GM19455 (cell line): ENCODE results near the gene RELN.

Source experiments
- ATAC-seq: cut with Tn5 transposase; IDR thresholded peaks from one replicate; pipeline ENCODE4 v1.9.1; 2021; ENCODE audit not compliant: unreplicated experiment

Gene RELN

DNA sequence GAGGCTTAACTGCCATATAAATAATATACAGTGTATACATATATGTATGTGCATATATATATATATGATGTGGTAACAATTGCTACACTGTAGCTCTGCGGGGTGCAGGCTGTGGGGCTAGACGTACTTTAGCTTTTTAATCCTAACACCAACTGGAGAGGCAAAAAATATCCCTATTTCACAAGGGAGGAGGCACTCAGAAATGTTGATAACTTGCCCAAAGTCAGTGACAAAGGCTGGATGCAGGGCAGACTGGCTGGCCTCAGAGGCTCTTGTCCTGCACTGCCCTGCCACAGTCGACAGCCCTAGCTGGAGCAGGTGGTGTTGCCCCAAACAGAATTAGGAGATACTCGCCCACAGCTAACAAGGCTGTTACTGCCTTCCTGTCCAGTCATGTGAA lies 1.5 kb upstream of the RELN start:
- ATAC-seq: no peak

DNA sequence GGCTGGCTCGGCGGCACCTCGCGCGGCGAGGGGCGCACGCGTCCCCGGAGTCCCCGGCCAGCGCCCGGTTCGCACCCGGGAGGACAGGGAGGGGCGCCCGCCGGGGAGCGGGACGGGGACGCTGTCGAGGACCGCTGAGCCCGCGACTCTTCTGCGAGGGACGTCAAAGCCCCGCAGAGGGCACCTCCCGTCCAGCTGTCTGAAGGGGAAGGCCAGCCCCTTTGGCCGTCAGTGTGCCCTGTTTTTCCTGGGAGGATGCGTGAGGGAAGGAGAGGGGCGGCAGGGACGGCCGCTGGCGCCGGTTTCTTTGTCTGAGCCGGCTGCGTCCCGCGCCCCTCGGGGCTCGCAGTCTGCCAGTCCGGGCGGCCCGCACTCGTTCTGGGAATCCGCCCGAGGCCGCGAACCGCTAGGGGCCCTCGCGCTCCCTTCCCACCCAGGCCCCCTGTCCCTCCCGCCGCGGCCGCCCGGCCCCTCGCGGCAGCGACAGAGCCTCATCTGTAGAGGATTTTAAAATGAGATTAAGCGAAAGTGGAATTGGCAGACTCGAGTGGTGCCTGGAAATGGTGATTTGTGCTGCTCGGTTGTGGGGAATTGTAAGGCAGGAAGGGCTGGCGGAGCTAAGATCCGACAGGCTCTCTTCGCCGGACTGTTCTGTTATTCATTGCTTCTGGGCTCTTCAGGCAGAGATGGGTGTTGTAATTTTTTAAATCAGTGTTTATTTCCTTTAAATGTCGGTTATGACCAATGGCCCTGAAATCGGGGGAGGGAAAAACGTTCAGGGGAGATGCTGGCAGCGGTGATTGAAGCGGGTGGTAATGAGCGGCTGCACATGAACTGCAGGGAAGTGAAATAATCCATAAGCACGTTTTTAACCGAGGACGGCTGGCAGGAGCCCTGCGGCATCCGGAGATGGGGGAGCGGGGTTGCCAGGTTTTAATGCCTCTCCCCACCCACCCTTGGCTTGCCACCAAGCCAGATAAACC lies 618 bp upstream of the RELN start:
- no peak for ATAC-seq

DNA sequence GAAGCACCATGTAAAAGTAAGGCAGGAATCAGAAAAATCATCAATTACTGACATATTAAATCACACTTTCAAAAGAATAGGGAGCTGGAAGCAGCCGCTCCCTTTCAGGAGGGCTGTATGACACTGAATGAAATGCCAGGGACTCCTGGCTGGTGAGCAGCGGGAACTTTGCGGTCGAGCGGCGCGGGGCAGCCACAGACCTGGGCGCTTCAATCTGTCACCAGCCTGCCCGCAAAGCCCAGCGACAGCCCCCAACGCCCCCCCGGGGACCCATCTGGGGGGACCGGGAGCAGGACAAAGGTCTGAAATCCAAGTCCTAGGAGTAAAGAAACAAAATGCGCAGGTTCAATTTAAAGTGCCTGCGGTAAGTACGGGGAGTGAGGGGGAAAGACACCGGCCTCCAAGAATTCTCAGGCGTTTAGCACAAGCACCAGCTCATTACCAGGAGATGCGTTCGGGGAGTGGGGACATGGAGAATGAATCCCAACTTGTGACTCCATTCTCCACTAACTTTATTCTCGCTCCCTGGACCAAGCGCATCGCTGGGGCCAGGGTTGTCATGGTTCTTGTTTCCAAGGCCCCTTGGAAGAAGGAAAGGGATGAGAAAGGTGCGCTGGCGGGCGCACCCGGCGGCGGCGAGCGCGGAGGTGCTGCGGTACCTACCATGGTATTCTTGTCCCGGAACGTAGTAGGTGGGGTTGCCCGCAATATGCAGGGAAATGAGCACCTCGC lies 824 bp downstream of the RELN start:
- ATAC-seq: no peak

DNA sequence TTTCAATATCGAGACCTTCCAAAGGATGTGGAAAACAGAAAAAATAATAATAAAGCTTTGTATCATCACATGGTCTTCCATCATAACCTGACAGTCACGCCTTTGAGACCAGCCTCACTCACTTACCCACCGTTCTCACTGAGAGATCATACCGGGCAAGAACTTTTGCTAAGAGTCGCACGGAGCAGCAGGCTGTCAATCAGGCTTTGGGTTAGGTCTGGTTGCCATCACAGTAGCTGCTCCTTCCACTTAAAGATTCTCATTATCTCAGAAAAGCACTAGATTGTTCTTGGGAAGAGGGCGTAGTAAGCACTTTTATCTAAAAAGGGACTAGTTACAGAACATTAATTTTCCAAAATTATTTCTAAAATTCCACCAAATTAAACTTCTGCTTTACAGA lies 2.0 kb downstream of the RELN start:
- ATAC-seq: no peak

DNA sequence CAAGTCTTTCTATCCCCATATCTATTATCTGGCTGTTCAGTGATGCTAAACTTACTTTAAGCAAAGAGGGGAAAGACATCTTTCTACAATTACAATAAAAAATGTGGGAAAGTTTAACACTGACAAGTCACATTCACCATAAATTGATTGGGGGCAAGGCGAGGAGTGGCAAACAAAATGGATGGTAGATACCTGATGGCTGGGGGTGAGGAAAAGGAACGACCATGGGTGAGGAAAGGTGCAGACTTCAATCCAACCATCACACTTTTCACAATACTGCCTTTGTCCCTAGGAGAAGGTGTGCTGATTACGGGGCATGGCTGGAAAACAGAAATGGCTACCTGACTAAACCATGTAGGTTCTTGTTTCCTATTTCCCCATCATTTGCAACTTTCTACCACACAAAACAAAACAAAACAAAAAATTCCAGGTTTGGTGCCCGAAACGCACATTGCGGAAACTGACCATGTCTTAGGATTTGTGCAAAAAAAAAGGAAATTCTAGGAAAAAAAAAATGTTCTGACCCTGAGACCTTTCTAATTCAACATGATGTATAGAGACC lies 3.8 kb downstream of the RELN start:
- ATAC-seq: no peak

DNA sequence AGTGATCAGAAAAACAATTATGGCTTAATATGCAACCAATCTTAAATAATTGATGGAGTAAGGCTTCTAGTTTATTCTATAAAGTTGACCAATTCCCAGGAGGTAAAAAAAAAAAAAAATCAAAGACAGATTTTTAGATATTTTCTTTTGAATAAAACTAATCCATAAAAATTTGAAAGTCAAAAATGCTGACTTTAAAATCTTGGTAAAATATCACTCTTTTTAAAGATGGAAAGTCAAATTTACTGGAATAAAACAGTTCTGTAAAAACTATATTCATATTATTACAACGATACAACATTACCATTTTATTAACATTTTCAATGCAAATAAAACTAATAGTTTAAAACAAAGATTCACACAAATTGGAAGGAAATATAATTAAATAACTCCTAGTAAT lies 5.4 kb downstream of the RELN start:
- no peak for ATAC-seq

DNA sequence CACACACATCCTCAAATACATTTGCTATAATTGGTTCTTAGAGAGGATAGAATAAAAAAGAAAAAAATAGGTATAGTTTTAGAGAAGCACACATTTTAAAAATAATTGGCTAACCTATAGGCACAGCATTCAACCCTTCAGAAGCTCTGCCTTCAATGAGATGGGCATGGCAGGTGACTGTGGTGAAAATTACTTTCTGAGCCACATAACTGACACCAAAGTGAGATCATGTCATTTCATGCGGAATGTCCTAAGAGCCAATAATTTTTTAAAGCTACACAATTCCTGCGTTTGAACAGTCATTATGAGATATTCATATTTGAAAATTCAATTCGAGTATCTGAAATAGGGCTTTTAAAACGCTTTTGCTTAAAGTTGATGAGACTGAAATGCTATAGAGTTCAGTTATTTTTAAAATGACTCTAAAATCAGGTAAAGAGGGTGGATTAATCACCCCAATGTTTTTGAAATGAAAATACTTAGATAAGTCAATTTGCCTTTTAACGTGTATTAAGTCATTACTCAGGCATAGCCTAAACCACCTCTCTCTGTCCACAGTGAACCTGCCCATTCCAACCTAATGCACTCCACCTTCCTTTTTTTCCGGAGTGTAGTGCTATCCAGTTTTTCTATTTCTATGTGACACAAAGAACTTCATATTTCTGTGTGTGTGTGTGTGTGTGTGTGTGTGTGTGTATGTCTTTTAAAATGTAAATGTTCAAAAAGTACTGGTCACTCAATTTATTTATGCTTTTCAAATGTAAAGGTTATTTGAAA lies 6.1 kb downstream of the RELN start:
- no peak for ATAC-seq

DNA sequence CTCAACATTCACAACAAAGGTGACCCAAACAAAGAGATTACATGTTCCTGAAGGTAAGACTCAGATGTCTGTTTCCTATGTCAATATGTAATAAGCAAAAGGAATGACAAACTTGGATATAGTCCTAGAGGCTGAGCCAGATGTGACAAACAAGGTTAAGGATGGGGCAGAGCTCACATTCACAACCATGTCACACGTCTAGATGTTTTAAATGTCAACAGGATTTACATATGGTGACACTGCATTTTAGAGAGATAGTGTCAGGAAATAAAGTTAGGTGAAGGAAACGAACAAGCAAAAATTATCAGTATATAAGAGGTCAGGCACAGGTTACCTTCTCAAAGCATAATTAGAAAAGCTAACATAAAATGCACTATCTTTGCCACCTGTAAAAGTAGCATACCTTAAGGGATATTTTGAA lies 8.4 kb downstream of the RELN start:
- no peak for ATAC-seq

DNA sequence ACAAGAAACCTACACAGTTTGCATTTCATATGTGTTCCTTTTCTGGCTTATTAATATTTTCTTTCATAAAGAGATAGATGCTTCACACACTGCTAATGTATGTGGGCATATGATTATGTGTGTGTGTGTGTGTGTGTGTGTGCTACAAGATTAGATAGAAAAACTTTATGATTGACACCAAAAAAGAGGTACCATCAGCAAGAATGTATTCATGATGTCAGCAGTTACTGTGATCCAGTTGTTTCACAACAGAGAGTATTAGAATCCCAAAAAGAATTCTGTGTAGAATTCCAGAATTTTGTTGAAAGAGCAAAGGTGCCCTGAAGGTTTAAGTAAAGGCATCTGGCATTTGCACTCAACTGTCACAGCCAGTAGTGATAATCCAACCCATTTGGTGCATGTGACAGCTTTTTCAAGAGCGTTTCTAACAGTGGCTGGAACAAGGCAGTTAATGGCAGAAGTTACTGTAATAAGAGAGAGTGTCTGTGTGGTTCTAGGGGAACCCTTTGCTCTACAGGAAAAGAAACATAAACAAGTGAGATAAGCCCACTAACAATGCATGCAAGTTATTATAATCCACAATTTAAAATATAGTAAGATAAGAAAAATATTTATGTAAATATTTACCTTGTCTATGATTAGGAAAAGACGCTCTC lies 16.6 kb downstream of the RELN start:
- no peak for ATAC-seq

DNA sequence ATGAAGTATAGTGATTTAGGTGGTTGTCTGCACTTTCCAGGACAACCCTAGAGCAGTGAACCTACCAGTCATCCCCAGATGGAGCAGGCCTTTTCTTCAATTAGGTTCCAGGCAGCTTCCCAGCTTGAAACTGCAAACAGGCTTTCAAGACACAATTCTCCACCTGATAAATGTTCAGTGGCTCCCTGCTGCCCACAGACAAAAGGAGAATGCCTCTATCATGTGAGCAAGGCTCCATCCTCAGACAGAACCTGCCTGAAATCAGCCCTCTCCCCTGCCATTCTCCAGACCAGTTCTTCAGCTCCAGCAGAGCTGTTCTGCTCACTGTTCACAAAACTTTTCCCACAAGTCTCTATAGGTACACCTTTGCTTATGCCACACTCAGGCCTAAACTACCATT lies 22.1 kb downstream of the RELN start:
- no peak for ATAC-seq

DNA sequence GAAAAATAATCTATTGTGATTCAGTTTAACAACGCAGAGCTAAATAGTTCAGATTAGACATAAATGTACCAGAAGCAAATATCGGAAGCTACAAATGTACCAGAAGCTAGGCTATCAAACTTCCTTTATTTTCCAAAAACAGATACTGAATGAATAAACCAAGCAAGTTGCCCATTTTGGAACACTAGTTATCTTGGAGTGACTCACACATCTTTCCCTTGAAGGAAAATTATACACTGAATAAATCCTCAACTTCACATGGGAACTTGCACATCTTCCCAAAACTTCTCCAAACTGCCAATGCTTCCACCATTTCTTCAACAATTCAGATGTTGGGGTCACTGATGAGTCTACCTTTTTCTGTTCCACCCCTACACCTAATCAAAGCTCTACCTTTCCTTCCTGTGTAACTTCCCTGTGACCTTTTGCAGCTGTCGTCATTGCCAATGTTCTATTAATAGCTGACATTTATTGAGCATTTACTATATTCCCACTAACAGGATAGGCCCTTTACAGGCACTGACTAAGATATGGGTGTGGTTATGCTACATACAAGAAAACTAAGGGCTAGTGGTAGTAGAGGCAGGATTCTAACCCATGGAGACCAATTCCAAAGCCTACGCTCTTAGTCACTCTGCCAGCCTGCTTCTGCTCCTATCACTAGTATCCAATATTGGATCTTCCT lies 22.7 kb downstream of the RELN start:
- ATAC-seq: no peak

DNA sequence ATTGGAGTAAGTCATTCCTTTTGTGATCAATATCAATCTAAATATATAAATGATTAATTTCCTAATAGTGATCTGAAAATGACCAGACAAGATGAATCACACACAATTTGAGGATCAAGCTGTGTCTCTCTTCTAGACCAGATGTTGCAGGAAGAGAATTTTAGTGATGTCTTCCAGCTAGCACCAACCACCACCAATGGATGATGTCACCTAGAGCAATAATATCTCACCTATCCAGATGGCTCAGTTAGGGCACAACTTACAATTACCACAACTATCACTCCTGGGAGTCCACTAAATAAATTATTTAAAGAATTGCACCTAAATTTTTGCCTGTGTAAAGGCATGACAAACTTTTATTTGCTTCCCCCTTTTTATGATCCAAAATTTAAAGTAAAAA lies 25.2 kb downstream of the RELN start:
- ATAC-seq: no peak

DNA sequence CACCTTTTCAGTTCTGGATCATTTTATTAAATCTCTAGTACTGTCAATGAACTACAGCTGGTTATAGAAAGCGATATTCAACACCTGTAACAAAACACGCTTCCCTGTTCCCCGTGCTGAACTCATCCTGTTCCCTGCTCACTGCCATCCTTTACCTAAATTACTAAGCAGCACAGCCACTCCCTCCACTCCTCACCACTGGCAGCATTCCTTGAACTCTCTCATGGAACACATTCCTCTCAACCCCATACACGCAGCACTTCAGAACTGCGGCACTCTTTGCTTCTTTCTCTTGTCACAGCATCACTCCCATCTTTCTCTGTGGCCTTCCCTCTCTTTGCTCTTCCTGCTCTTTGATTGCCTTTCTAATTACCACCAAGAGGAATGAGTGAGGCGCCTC lies 27.4 kb downstream of the RELN start:
- no peak for ATAC-seq

DNA sequence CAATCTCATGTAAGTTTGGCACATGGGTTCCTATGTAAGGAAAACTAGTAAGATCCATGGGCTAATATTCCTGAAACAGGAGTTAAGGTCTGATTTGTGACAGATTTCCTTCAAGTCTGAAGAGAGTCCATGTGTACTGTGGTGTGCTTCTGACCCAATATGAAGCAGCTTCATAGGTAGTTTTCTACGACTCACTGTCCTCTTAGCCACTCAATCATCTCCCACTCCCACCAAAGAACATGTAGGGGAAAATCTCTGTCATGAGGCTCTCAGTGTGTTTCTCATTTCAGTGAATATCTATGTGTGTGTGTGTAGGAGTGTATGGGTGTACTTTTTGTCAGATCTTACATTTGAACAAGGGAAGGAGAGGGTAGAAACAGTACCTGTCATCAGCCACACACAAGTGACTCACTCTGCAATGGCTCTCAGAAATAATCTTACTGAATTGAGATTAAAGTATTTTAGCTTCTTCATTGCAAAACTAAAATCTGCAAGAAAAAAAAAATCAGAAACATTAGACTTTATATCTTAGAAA lies 31.1 kb downstream of the RELN start:
- no peak for ATAC-seq

DNA sequence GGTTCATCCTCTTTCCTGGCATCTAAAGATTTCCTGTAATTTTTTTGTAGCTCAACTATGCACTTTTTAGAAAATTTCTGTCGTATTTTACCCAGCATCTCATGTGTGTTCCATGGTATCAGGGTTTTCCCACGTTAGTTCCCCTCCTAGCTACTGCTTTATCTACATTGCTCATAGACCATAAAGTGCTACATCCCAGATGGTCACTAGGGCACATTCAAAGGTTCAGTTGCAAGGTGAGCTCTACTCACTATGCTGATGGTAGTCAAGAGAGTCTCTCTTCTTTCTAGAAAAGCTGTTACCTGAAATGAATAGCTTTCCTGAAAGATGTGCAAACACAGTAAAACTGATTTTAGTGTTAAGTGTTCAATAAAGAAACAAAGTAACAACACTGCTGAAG lies 33.5 kb downstream of the RELN start:
- no peak for ATAC-seq

DNA sequence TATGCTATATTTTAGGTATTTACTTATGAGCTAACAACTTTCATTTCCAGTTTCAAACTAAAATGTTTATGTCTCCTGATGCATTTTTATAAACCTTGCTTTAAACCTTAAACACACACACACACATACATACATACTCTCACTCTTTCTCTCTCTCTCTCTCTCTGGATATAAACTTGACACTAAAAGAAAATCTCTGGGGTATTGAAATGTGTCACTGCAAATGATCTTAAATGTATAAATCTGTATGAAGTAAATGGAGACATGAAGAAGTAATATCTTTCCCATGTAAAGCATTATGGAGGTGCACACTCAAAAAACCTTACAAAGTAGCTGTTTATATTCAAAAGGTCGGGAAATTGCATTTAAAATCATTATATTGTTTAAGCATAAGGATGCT lies 37.0 kb downstream of the RELN start:
- ATAC-seq: no peak

DNA sequence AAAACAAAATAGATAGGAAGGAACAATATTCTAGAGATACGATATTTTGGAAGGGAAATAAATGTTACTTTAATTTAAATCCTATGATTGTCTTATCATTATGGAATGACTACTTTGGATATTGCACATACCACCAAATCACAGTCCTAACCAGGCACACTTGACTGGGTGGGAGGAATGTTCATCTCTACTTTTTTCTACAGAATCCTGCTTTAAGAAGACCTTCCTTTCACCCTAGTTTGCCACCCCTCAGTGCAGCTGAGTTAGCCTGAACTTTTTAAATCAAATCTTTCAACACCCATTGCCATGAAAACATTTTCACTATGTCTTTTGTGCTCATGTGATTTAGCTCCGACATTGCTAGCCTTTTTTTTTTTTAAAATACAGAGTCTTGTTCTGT lies 38.1 kb downstream of the RELN start:
- ATAC-seq: no peak

DNA sequence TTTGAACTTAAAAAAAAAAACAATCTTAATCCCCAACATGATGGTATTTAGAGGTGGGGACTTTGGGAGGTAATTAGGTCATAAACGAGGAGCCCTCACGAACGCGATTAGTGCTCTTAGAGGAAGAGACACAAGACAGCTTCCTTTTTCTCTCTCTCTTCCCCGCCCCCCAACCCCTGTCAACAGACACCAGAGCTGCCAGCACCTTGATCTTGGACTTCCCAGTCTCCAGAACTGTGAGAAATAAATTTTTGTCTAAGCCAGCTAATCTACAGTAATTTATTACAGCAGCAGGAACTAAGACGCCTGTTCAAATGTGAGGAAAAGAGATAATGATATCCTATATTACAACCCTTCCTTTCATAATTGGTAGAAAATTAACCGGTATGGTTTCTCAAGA lies 40.1 kb downstream of the RELN start:
- no peak for ATAC-seq

DNA sequence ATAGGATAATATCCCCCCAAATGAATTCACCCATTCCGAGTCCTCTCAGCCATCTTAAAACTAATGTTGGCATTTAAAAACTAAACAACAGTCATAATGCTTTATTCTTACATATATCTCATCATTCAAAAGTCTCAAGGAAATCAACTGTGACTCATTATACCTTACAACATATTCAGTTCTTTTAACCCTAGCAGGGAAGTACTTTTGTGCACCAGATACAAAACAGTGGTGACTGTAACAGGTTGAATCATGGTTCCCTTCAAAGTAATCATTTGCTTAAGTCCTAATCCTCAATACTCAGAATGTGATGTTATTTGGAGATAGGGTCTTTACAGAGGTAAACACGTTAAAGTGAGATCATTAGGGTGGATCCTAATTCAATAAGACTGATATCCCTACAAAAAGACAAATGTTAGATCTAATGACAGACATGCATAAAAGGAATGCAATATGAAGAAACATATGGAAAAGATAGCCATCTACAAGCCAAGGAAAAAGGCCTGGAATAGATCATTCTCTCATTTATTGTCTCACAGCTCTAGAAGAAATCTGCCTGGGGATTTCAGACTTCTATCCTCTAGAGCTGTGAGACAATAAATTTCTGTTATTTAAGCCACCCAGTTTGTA lies 42.3 kb downstream of the RELN start:
- ATAC-seq: no peak
